Activated naive CD4-positive, alpha-beta T cell treated with anti-CD3 and anti-CD28 coated beads, Interleukin-2, amount 10 ng/mL, durations not matched to agents 7 days and 5 days (primary cell): ENCODE data around the gene DNAH2.
A peak's percentile ranks its signal among the peaks of the same experiment; 100 is the strongest.

Experiments used
- CTCF ChIA-PET: fragments of 350-600 bp; sonication (Branson Sonifier 250); formaldehyde crosslinking; loops from one replicate; lab custom pipeline; 2021; ENCODE audit warnings: antibody characterized with exemption; lab: Charles Lee
- DNase-seq: peaks from one replicate; pipeline ENCODE4 v3.0.0-alpha.2; 2020
- H3K27ac Mint-ChIP-seq: one replicate; pipeline ENCODE4 v1.8.0; 2021; ENCODE audit warnings: mild to moderate bottlenecking, moderate library complexity, mixed read lengths
- H3K27me3 Mint-ChIP-seq: one replicate; pipeline ENCODE4 v1.8.0; 2021; ENCODE audit warnings: mild to moderate bottlenecking, mixed read lengths
- H3K36me3 Mint-ChIP-seq: one replicate; pipeline ENCODE4 v1.8.0; 2021; ENCODE audit warnings: mixed read lengths
- H3K4me1 Mint-ChIP-seq: one replicate; pipeline ENCODE4 v1.8.0; 2021; ENCODE audit warnings: mixed read lengths
- H3K4me3 Mint-ChIP-seq: one replicate; pipeline ENCODE4 v1.8.0; 2021; ENCODE audit warnings: mild to moderate bottlenecking, moderate library complexity, mixed read lengths
- H3K9me3 Mint-ChIP-seq: one replicate; pipeline ENCODE4 v1.8.0; 2021; ENCODE audit warnings: mixed read lengths

Gene DNAH2

GRCh38 chr17:7849751-7850504 lies 132.4 kb downstream of the DNAH2 start:
- Mint-ChIP-seq H3K36me3 (peaks cover 8% of the 10 kb centered on the region), H3K4me3 (no peak overlapping the region), H3K9me3 (no peaks in the 10 kb centered on the region), H3K27me3 (no peaks in the 10 kb centered on the region), H3K4me1 (peaks cover 40% of the 10 kb centered on the region), H3K27ac (no peak overlapping the region)
- CTCF ChIA-PET = interaction anchor here (0.7 to 3.7 kb wide), 6 partner anchors 9 to 107 kb away, joined by 3 to 38 read pairs (median 7); partner anchors contain the start of gene KDM6B
- DNase-seq = no peak

DNA sequence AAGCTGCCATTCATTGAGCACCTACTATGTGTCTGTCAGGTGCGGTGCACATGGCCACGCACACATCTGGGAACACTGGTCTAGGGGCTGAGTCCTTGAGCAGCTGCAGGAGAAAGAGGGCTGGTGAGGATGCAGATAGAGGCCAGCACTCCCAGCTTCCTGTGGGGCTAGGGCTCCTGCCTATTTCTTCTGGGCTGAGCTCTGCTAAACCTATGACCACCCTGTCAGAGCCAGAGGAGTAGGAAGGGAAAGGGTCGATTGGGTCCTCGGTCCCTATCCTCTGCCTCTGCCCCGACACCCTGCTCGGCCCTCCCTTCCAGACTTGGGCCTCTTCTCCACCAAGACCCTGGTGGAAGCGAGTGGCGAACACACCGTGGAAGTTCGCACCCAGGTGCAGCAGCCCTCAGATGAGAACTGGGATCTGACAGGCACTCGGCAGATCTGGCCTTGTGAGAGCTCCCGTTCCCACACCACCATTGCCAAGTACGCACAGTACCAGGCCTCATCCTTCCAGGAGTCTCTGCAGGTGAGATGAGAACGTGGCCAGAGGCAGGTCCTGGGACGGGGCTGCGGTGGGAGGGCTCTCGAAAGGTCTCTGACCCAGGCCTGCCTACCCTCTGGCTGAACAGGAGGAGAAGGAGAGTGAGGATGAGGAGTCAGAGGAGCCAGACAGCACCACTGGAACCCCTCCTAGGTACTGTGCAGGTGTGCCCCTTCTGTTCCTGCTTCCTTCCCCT lies 133.3 kb downstream of the DNAH2 start:
- Mint-ChIP-seq H3K27me3 (no peaks in the 10 kb centered on the region), H3K4me3 (peak overlapping the region; percentile 78), H3K27ac (peak overlapping the region; percentile 72), H3K36me3 (peaks cover 13% of the 10 kb centered on the region), H3K9me3 (no peaks in the 10 kb centered on the region), H3K4me1 (peaks cover 35% of the 10 kb centered on the region)
- CTCF ChIA-PET = interaction anchor here (0.8 to 3.7 kb wide), 10 partner anchors 10 to 139 kb away, joined by 3 to 38 read pairs (median 5); partner anchors contain the start of gene KDM6B
- no peak for DNase-seq

- Mint-ChIP-seq H3K9me3 (no peaks in the 10 kb centered on the region), H3K27me3 (no peaks in the 10 kb centered on the region), H3K4me3 (peak overlapping the region; percentile 78), H3K36me3 (peaks cover 13% of the 10 kb centered on the region), H3K27ac (peak overlapping the region; percentile 65), H3K4me1 (peaks cover 33% of the 10 kb centered on the region)
- CTCF ChIA-PET = interaction anchor here (0.8 to 3.7 kb wide), 9 partner anchors 11 to 138 kb away, joined by 3 to 38 read pairs (median 5); partner anchors contain the start of gene KDM6B
- DNase-seq = peak; percentile 97
Observed at GRCh38 chr17:7851438-7852261, 134.1 kb downstream of the DNAH2 start.

DNA sequence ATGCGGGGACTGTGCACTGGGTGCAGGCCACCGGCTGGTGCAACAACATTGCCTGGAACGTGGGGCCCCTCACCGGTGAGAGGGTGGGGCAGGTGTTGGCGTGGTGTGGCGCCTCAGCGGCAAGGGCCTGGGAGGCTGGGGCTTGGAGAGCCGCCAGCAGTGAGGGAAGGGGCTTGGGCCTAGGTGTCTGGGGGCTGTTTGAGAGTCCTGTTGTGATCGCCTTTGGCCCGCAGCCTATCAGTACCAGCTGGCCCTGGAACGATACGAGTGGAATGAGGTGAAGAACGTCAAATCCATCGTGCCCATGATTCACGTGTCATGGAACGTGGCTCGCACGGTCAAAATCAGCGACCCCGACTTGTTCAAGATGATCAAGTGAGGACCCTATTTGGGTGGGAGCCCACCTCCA lies 134.7 kb downstream of the DNAH2 start:
- Mint-ChIP-seq H3K27me3 (no peaks in the 10 kb centered on the region), H3K36me3 (peaks cover 13% of the 10 kb centered on the region), H3K27ac (peak overlapping the region; percentile 65), H3K4me3 (peak overlapping the region; percentile 78), H3K9me3 (no peaks in the 10 kb centered on the region), H3K4me1 (peaks cover 33% of the 10 kb centered on the region)
- CTCF ChIA-PET = interaction anchor here (2.5 to 3.7 kb wide), 2 partner anchors 18 to 109 kb away, joined by 10 to 38 read pairs; partner anchors contain the start of gene KDM6B
- DNase-seq = no peak

GRCh38 chr17:7852919-7853690 lies 135.6 kb downstream of the DNAH2 start:
- DNase-seq = no peak
- Mint-ChIP-seq H3K27ac (no peak overlapping the region), H3K36me3 (peaks cover 13% of the 10 kb centered on the region), H3K9me3 (no peaks in the 10 kb centered on the region), H3K4me3 (no peak overlapping the region), H3K27me3 (no peaks in the 10 kb centered on the region), H3K4me1 (peaks cover 33% of the 10 kb centered on the region)
- CTCF ChIA-PET = interaction anchor here (1.3 to 2.5 kb wide), 2 partner anchors 8 to 110 kb away, joined by 3 to 10 read pairs; no protein-coding TSS in a partner anchor

GRCh38 chr17:7853691-7854038 lies 136.1 kb downstream of the DNAH2 start:
- DNase-seq = no peak
- Mint-ChIP-seq H3K27ac (peak overlapping the region; percentile 21), H3K4me1 (peaks cover 33% of the 10 kb centered on the region), H3K9me3 (no peaks in the 10 kb centered on the region), H3K4me3 (no peak overlapping the region), H3K36me3 (peaks cover 13% of the 10 kb centered on the region), H3K27me3 (no peaks in the 10 kb centered on the region)
- CTCF ChIA-PET = interaction anchor here (1.3 kb wide), 1 partner anchor 8 kb away, joined by 3 read pairs; no protein-coding TSS in a partner anchor

GRCh38 chr17:7854078-7854777 lies 136.7 kb downstream of the DNAH2 start:
- H3K27me3 Mint-ChIP-seq = no peaks in the 10 kb centered on the region
- H3K4me1 Mint-ChIP-seq = peaks cover 33% of the 10 kb centered on the region
- peaks cover 13% of the 10 kb centered on the region for H3K36me3 Mint-ChIP-seq
- no peaks in the 10 kb centered on the region for H3K9me3 Mint-ChIP-seq
- no peak for DNase-seq
- CTCF ChIA-PET = interaction anchor here (1.3 kb wide), 1 partner anchor 9 kb away, joined by 3 read pairs; no protein-coding TSS in a partner anchor
- peak overlapping the region; percentile 21 for H3K27ac Mint-ChIP-seq
- no peak overlapping the region for H3K4me3 Mint-ChIP-seq

DNA sequence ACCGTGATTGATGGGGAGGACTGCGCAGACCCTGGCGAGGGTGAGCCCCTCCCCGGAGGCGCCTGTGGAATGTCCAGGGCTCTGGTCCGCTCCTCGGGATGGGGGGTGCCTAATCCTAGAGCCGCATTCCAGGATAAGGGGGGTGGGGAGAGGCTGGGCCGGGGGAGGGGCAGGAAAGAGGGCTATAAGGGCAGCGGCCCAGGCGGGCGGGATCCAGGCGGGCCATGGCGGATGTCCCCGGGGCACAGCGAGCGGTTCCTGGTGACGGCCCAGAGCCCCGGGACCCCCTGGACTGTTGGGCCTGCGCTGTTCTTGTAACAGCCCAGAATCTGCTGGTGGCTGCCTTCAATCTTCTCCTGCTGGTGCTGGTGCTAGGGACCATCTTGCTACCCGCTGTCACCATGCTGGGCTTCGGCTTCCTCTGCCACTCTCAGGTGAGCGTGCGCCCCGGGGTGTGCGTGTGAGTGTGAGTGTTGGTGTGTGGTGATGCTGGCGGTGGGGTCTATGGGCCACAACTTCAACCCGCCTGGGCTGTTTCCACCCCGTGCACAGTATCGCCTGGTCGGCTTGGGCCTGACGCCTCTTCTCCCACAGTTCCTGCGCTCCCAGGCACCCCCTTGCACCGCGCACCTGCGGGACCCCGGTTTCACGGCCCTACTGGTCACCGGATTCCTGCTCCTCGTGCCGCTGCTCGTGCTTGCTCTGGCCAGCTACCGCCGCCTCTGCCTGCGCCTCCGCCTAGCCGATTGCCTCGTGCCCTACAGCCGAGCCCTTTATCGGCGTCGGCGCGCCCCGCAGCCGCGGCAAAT lies 137.5 kb downstream of the DNAH2 start, which contains the start of gene TMEM88:
Gene TMEM88, plus strand, starts transcription at position 216 of the 809 bp plus-strand sequence. Its CDS starts 9 bp downstream, at position 225.
- Mint-ChIP-seq H3K4me1 (peaks cover 30% of the 10 kb centered on the region), H3K27ac (peak within 1 kb of the TSS; percentile 42), H3K27me3 (no peaks in the 10 kb centered on the region), H3K36me3 (peaks cover 9% of the 10 kb centered on the region), H3K9me3 (no peaks in the 10 kb centered on the region), H3K4me3 (no peak within 1 kb of the TSS)
- CTCF ChIA-PET = interaction anchor here (1.2 kb wide), 1 partner anchor 20 kb away, joined by 4 read pairs; no protein-coding TSS in a partner anchor
- no peak for DNase-seq

DNA sequence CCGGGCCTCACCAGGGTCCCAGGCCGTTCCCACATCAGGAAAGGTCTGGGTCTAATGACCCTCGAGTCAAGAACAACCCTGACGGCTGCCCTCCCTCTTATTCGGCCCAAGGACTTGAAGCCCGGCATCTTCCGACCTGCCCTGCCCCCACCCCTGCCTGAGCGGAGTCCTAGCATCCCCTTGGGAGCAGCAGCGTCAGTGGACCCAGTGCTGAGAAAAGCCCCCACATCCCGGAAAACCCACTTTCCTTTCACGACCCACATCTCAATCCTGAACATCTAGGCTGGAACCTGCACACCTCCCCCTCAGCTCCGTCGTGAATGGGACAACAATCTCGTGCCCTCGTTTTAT lies 138.1 kb downstream of the DNAH2 start:
- H3K27me3 Mint-ChIP-seq = no peaks in the 10 kb centered on the region
- DNase-seq = no peak
- H3K4me1 Mint-ChIP-seq = peaks cover 25% of the 10 kb centered on the region
- H3K36me3 Mint-ChIP-seq = peaks cover 9% of the 10 kb centered on the region
- CTCF ChIA-PET = interaction anchor here (1.2 kb wide), 1 partner anchor 21 kb away, joined by 4 read pairs; no protein-coding TSS in a partner anchor
- H3K4me3 Mint-ChIP-seq = no peak overlapping the region
- no peaks in the 10 kb centered on the region for H3K9me3 Mint-ChIP-seq
- H3K27ac Mint-ChIP-seq = peak overlapping the region; percentile 42

GRCh38 chr17:7856011-7856810 lies 138.7 kb downstream of the DNAH2 start:
- Mint-ChIP-seq H3K9me3 (no peaks in the 10 kb centered on the region), H3K4me3 (no peak overlapping the region), H3K4me1 (peaks cover 19% of the 10 kb centered on the region), H3K27me3 (no peaks in the 10 kb centered on the region), H3K36me3 (peaks cover 9% of the 10 kb centered on the region), H3K27ac (no peak overlapping the region)
- peak; percentile 40 for DNase-seq
- CTCF ChIA-PET = interaction anchor here (1.1 to 1.5 kb wide), 7 partner anchors 17 to 76 kb away, joined by 3 to 13 read pairs (median 5); partner anchors contain the start of genes CNTROB, KDM6B and TRAPPC1
